HCT116 (cell line): ENCODE data around the gene ZBTB38.

Source experiments
- EZH2phosphoT487 ChIP-seq: fragments of 200-600 bp; IDR thresholded peaks from 2 replicates; pipeline ENCODE4 v1.6.1; 2018; ENCODE audit warnings: antibody characterized with exemption, borderline replicate concordance
- FOSL1 ChIP-seq: IDR thresholded peaks from 2 replicates; pipeline ENCODE4 v1.6.1; 2012; ENCODE audit warnings: low read depth
- POLR2A ChIP-seq: IDR thresholded peaks from 2 replicates; pipeline ENCODE4 v1.7.0; 2011; ENCODE audit warnings: borderline replicate concordance; ENCODE audit not compliant: insufficient read depth, insufficient read length; ENCODE audit errors: extremely low read depth
- SIN3A ChIP-seq: IDR thresholded peaks from 2 replicates; pipeline ENCODE4 v1.6.1; 2012; ENCODE audit warnings: low read depth
- SP1 ChIP-seq: IDR thresholded peaks from 2 replicates; pipeline ENCODE4 v1.6.1; 2012; ENCODE audit warnings: low read depth
- SRF ChIP-seq: IDR thresholded peaks from 2 replicates; pipeline ENCODE4 v1.6.1; 2012; ENCODE audit warnings: low read depth
- TCF7L2 ChIP-seq: IDR thresholded peaks from 2 replicates; pipeline ENCODE4 v1.7.0; 2011; ENCODE audit warnings: borderline replicate concordance, inconsistent platforms; ENCODE audit not compliant: insufficient read depth, insufficient read length; ENCODE audit errors: extremely low read depth
- YY1 ChIP-seq: IDR thresholded peaks from 2 replicates; pipeline ENCODE4 v1.6.1; 2011; ENCODE audit warnings: low read length, low read depth, moderate library complexity, mild to moderate bottlenecking; ENCODE audit not compliant: insufficient replicate concordance; ENCODE audit errors: extremely low read depth
- ZNF274 ChIP-seq: fragments of 200-500 bp; sonication (Bioruptor generic); IDR thresholded peaks from 2 replicates; pipeline ENCODE4 v1.6.1; 2014; ENCODE audit warnings: mild to moderate bottlenecking, low read depth, low read length, inconsistent platforms
- TF ChIP-seq, protein P1 (sequence below), 3 experiments: fragments of 200-600 bp in 1 of 3; sonication (generic) in 1 of 3; IDR thresholded peaks in 2 of 3; conservative IDR thresholded peaks in 1 of 3; 2 replicates each; pipeline ENCODE4 v1.5.1; 2012 to 2017; ENCODE audit warnings: low read depth in 2 of 3, low read length in 2 of 3, antibody characterized with exemption in 1 of 3, borderline replicate concordance in 1 of 3, control low read depth in 1 of 3, mild to moderate bottlenecking in 1 of 3, mixed read lengths in 1 of 3, mixed run types in 1 of 3, moderate library complexity in 1 of 3; ENCODE audit not compliant: insufficient read depth in 1 of 3

DNA sequence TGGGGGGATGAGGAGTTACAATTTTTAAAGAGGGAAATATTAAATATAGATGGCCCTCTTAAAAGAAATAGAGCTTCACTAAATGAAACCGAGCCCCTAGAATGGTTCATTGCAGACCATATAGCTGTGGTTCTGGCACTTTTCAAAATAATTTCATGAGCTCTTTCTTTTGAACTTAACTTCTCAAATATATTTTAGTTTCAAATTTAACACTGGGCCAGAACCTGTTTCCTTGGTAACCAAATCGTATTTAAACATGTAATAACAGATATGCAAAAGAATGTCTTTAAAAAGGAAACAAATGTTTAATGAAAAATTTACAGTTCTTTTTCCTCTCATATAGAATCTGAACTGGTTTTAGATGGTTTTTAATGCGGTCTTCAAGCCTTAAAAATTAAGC is 20.1 kb downstream of the ZBTB38 start:
- TF ChIP-seq, protein P1, sequence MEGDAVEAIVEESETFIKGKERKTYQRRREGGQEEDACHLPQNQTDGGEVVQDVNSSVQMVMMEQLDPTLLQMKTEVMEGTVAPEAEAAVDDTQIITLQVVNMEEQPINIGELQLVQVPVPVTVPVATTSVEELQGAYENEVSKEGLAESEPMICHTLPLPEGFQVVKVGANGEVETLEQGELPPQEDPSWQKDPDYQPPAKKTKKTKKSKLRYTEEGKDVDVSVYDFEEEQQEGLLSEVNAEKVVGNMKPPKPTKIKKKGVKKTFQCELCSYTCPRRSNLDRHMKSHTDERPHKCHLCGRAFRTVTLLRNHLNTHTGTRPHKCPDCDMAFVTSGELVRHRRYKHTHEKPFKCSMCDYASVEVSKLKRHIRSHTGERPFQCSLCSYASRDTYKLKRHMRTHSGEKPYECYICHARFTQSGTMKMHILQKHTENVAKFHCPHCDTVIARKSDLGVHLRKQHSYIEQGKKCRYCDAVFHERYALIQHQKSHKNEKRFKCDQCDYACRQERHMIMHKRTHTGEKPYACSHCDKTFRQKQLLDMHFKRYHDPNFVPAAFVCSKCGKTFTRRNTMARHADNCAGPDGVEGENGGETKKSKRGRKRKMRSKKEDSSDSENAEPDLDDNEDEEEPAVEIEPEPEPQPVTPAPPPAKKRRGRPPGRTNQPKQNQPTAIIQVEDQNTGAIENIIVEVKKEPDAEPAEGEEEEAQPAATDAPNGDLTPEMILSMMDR (IDR thresholded peaks at IDR 0.05 in 2 of 3, conservative IDR thresholded peaks at IDR 0.05 in 1 of 3; ENCODE audit: borderline replicate concordance in 1 of 3, insufficient read depth in 1 of 3, low read depth in 2 of 3, low read length in 2 of 3) = no peak
- no peak for TF ChIP-seq TCF7L2
- TF ChIP-seq ZNF274 = no peak
- TF ChIP-seq FOSL1 = no peak
- TF ChIP-seq POLR2A = no peak
- no peak for TF ChIP-seq SIN3A
- TF ChIP-seq SP1 = no peak
- no peak for TF ChIP-seq EZH2phosphoT487
- TF ChIP-seq YY1 = no peak
- TF ChIP-seq SRF = no peak
